HG02943 (cell line): Measurements from ENCODE around the gene GRID2.
"Not testable (repeated sequence)": the region's sequence is repeated elsewhere in the genome, so short reads cannot be mapped to it uniquely, and the experiment has no call there.

Source experiments
- ATAC-seq: cut with Tn5 transposase; IDR thresholded peaks from one replicate; pipeline ENCODE4 v1.9.1; 2021; ENCODE audit warnings: mild to moderate bottlenecking, low read depth, moderate library complexity; ENCODE audit not compliant: unreplicated experiment

GRID2 gene

DNA sequence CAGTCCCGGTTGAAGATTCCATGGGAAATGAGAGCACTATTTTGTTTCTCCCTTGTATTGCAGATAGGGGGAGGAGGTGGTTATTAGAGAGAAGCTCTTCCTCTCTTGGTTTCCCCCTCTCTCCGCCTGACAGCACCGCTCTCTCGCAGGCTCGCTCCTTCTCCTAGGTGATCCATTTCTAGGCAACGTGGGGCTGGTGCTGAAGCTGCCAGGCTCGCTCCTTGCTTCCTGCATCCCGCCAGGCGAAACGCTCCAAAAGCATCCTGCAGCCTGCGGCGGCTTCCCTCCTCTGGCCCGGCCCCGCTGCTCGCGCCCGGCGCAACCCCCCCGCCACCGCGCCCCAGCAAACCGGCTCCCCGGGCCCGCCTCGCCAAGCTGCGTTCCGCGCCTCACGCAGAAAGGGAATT is at the start of gene GRID2:
GRID2 (plus strand) TSS at position 346 of the 407 bp plus-strand sequence.
- ATAC-seq, result no peak

DNA sequence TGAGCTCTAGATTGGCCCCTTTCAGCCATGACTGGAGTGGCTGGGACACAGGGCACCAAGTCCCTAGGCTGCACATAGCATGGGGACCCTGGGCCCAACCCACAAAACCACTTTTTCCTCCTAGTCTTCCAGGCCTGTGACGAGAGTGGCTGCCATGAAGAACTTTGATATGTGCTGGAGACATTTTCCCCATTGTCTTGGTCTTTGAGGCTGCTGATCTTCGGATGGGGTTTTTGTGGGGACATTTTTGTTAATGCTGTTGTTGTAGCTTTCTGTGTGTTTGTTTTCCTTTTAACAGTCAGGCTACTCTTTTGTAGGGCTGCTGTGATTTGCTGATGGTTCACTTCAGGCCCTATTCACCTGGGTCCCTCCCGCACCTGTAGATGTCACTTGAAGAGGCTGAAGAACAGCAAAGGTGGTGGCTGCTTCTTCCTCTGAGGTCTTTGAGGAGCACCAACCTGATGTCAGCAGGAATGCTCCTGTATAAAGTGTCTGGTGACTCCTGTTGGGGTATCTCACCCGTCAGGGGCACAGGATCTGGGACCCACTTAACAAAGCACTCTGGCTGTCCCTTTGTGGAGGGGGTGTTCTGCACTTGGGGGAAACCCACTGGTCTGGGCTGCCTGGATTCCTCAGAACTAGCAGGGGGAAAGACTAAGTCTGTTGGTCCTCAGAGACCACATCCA is 49.6 kb upstream of the GRID2 start:
- no peak for ATAC-seq

DNA sequence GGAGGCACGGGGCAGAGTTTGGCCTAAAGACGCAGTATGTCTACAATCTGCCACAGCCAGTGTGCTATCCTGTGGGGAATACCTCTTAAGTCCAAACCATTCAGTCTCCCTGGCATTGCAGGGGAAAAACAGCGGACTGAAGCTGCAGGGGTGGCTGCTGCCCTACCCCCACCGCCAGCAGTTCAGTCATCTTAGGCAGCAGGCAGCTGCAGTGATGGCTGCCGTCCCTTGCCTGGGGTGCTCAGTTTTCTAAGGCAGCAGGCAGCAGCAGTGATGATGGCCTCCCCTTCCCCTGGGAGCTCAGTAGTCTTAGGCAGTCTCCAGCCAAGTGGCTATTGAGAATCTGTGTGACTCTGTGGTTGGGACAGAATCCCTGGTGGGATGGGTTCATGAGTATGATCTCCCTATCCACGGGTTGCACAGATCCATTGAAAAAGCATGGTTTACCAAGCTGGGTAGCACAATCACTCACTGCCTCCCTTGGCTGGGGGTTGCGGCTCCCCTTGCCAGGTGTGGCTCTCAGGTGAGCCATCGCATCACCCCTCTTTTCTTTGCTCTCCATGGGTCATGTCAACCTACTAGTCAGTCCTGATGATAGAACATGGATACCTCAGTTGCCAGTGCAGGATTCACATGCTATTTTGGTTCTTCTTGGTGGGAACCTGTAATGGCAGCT is 48.9 kb upstream of the GRID2 start:
- no peak for ATAC-seq

DNA sequence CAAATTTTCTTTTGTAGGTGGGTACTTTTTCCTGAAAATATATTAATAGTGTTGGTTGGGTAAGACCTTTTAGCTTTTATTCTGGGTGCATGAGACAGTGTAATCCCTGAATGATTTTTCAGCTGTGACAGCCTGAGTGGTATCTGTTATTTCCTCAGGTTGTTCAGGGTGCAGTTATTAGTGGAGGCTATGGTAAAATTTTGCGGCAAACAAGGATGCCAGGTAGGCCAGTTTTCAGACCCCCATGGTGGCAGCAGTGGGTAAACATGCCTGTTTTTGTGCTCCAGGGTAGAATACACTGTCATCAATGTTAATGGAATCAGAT is 47.9 kb upstream of the GRID2 start:
- ATAC-seq, result no peak

DNA sequence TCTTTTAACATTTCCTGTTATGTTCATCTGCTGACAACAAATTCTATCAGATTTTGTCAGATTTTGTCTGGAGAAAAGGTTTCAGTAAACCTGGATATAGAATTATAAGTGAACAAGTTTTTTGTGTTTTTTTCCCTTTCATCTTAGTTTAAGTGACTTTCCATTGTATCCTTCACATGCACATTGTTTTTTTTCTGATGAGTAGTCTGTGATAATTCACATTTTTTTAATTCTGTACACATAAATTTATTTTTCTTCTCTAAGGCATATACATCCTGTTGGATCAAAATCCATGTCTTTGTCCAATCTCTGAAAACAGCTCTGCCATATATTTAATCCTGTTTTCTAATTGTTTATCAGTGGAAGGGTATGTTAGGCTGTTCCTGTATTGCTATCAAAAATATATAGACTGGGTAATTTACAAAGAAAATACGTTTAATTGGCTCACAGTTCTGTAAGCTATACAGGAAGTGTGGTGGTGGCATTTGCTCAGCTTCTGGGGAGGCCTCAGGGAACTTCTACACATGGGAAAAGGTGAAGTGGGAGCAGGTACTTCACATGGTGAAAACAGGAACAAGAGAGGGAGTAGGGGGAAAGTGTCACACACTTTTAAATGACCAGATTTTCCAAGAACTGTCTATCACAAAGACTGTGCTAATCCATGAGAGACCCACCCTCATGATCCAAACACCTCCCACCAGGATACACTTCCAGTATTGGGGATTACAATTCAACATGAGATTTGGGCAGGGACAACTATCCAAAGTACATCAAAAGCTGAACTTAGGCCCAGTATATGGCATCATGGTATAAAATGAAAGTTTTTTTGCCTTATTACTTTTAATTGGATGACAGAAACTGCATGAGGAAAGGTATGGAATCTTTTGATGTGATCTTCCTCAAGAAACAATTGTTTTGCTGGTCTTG is 45.6 kb upstream of the GRID2 start:
- ATAC-seq, result no peak

DNA sequence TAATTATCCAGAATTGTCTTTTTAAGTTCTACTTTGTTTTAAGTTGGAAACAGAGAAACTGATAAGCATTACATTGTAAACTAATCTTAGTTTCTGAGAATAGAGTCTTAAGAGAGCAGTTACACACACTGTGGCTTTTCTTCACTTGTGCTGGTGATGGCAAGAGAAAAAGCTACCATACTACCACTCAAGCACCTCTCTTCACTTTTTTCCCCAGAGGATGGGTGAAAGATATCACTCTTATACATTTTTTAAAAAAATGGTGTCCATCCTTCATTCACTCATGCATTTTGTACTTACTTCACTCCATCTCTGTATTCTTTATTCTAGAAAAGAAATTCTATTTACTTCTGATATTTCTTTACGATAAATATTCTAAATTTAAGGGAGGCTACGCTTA is 42.5 kb upstream of the GRID2 start:
- ATAC-seq, result no peak

DNA sequence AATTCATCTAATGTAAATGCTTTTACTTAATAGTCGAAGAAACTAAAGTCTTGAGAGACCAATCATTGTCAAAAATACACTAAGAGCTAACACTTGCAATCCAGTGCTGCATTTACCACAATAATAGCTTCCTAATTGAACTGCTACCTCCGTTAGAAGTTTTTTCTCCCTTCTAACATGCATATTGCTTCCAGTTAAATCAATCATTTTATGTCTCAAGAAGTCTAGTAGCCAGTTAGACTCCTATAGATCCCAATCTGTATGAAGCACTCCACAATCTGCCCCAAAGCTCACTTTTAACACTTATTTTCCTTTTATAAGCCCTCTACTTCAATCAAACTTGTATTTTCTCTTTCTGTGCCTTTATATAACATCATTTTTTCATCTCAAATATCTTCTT is 41.4 kb upstream of the GRID2 start:
- ATAC-seq, result no peak

DNA sequence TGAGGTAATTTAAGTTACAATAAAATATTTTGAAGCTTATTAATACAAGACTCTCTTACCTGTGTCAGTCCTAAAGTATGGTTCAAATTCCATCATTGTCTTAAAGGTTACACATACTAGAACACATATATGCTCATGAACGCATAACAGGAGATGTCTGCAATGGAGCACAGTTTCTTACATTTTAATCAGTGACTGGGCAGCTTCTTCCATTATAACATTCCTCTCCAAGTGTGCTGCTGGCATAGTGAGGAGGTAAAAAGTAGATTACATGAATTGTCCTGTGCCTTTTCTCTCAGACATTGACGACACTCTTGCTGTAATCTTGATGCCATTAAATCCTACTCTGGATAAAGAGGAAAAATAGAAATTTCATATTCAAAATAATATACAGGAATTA is 40.8 kb upstream of the GRID2 start:
- no peak for ATAC-seq

DNA sequence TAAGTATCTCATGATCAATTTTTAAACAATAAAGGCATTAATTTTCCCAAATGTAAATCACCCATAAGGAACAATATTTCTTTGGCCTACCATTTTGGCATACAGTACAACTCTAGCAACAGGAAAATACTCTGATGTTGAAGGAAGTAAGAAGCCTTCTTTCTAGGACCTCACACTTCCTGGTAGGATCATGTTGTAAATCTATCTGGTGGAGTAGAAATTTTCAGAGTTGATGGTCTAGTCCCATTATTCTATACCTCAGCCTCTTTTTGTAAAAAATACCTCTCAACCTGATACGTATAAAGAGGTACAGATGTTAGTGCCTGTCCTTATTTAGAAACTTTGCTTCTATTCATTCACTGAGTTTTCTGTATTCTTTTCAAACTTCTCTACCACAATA is 40.2 kb upstream of the GRID2 start:
- no peak for ATAC-seq

DNA sequence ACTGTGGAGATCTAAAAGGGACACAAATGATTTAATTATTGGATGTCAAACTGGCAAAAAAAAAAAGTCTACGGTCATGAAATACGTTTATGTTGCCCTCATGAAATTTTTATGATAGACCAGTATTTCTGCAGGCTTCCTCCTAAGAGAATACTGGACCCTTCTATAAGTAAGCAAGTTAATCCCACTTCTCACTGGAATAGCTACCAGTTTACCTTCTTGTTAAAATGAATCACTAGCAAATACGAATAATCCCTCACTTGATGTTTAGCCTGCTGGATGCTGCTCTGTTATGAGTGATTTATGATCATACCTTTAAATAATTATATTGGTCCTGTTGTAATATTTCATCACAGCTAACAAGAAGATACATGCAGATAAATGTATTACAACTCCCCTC is 39.6 kb upstream of the GRID2 start:
- no peak for ATAC-seq

DNA sequence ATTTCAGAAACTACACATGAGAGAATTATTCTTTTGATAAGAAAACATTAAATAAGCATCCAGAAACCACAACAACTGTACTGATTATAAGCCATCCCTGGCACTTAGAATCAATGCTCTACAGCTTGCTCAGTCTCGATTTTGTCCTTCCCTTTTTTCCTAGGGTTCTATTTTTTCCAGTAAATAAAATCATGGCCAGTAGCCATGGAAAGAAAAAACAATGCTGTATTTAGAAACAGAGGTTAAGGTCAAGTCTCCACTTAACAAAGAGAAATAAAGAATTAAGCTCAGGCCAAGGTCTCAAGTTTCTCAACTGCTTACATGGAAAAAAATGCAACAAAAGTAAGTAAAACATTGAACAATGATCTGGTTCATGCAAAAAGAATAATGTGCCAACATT is 38.7 kb upstream of the GRID2 start:
- no peak for ATAC-seq

DNA sequence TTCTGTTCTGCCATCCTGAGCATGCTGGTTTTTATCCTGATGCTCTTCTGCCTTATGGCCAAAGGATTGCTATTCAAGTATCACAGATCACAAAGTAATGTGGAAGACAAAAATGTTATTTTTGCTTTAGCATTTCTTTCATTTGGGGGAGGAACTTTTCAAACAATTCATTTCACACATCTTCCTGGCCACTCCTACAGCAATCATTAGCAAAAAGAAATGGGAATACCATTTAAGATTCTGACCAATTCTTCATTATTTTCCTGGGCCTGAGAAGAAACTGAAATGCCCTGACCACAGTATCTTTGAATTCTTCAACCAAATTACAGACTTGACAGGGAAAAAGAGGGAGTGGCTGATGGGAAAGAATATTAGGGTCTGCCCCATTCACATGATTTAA is 38.0 kb upstream of the GRID2 start:
- no peak for ATAC-seq

DNA sequence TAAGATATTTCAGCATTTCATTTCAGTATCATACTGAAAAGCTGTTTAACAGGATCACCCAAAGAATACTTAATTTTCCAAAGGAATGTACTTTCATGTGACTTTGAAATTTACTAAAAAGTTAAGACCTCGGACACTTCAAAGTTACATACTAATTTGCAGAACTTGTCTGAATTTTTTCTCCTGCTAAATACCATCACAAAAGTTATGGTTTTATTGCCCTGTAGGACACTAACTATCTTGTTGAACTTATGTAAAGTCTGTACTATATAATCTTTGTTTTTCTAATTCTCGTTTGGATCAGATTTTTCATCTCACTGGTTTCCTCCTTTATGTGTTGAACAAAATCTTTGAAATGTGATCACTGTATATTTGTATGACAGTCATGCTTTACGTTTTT is 37.2 kb upstream of the GRID2 start:
- ATAC-seq, result no peak

DNA sequence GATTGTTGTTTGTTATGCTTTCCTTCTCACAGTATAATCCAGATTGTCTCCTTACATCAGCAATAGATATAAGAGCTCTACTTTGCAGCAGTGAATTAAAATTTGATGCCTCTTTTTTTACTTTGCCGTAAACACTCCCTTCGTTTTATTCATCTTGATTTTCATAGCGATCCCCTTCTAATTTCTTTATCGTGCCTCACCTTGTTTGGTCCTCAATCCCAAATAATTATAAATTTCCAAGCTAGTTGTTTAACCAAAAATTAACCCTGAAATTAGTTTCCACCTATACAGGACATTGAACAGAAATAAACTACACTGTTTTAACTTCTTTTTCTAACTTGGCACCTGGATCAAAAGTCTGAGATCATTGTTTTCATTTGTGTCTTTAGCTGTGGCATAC is 35.1 kb upstream of the GRID2 start:
- no peak for ATAC-seq

DNA sequence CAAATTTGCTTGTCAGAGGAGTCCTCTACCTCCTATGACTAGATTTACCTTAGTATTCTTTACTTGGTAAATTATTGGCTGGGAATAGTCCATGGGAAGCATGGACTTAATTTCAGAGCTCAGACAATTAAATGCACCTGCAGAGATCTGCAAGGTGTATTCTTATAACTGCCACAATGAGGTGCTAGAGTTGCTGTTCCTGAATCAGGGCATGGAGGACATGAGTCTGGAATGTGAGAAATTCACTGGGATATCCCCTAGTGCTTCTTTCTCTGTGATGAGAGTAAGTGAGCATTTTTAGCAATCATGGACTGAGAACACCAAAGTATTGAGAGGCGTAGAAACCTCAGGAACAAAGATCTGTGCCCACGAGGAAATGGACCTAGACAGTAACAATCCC is 32.9 kb upstream of the GRID2 start:
- ATAC-seq, result no peak

DNA sequence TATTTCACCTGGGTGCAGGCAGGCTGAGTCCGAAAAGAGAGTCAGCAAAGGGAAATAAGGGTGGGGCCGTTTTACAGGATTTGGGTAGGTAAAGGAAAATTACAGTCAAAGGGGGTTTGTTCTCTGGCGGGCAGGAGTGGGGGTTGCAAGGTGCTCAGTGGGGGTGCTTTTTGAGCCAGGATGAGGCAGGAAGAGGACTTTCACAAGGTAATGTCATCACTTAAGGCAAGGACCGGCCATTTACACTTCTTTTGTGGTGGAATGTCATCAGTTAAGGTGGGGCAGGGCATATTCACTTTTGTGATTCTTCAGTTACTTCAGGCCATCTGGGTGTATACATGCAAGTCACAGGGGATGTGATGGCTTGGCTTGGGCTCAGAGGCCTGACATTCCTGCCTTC is 32.2 kb upstream of the GRID2 start:
- not testable (repeated sequence) for ATAC-seq

DNA sequence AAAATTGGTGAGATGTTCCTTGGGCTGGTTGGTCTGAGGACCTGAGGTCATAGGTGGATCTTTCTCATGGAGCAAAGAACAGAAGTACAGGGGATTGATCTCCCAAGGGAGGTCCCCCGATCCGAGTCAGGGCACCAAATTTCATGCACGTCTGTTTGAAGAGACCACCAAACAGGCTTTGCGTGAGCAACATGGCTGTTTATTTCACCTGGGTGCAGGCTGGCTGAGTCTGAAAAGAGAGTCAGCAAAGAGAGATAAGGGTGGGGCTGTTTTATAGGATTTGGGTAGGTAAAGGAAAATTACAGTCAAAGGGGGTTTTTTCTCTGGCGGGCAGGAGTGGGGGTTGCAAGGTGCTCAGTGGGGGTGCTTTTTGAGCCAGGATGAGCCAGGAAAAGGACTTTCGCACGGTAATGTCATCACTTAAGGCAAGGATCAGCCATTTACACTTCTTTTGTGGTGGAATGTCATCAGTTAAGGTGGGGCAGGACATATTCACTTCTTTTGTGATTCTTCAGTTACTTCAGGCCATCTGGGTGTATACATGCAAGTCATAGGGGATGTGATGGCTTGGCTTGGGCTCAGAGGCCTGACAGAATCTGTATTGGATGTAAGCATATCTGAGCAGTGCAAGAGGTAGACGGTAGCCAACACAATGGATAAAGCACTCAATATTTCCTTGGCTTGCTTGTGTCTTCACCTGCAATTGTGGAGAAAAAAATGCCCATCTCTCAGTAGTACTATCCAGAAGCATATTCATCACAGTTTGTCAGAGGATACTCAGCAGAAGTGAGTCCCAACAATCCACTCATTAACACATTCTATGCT is 26.5 kb upstream of the GRID2 start:
- not testable (repeated sequence) for ATAC-seq

DNA sequence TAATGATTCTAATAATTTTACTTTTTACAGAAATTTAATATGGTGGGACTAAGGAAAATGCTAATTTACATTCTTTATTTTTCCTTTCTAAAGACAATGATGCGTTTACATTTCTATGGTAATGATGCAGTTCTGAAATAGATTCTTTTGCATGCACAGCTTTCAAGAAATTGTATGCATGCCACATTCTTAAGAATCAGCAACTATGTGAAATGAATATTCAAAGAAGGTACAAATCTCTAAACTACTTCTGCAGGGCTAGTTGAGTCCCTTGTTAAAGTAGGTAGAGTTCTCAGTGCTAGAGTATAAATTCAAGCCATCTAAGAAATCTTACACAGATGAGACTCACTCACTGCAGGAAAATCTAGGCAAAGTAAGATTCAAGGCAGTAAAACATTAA is 24.5 kb upstream of the GRID2 start:
- no peak for ATAC-seq

DNA sequence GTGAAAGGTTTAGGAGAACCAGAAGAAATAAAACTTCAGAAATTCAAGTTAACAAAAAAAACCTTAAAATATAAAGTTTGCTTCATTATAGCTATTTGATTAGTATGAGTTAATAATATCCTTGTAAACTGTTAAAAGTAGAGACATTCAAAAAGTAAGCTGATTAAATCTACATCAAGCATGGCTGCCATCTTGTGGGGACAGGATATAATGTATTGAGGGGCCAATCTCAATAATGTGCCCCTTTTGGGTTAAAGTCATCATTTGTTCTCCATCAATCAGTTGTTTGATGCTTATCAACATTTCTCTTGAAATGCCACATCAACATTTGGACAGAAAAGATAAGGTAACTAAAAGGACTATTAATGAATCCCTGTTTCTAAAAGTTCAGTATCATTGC is 4.6 kb upstream of the GRID2 start:
- ATAC-seq, result no peak

DNA sequence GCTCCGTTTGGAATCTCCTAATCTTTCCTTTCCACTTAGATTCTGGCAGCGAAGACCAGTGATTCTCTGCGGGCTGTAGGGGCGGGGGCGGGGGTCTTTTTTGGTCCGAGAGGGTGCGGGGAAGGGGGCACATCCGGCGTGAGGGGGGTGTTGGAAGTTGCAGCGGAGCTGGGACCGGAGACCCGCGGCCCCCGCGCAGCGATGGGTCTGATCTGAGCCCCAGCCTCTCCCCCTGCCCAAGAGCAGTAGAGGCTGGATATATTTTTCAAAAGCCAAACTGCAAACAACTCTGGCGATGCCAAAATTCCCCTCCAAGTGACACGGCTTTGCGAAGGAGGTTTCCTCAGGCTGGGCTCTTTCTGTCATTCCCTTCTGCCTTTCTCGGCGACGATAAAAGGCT is 355 bp downstream of the GRID2 start:
- ATAC-seq, result no peak

DNA sequence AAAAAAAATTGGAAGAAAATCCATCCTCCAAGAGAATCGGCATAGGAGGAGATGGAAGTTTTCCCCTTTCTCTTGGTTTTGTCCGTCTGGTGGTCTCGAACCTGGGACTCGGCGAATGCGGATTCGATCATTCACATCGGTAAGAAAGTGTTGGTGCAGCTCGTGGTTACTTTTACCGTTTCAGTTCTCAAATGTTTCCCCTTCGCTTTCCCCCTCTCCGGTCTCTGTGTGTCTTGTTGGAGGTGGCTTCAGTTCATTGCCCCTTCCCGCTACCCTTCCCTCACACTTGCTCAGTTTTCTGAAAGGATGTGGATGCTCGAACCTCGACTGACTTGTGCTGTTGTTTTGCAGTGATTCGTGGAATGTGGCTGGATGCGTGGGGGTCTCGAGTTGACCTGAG is 840 bp downstream of the GRID2 start:
- ATAC-seq, result no peak
